Measurements from ENCODE around the gene DNAAF9.

- TF ChIP-seq ZC3H10 (CRISPR knock-in tag; IDR thresholded peaks at IDR 0.05), result no peak
- TF ChIP-seq RARB (CRISPR knock-in tag; IDR thresholded peaks at IDR 0.05), result no peak
- no peak for TF ChIP-seq ZFP30 (CRISPR knock-in tag; IDR thresholded peaks at IDR 0.05)
These were observed 35.7 kb downstream of the DNAAF9 start for GRCh38 chr20:3371754-3372153.
